Stimulated activated CD8-positive, alpha-beta memory T cell treated with anti-CD3 and anti-CD28 coated beads, Interleukin-7, amount 100 ng/mL, for 1 hour (primary cell): ENCODE data around the gene PCDHGA3.
"Not testable (repeated sequence)": the region's sequence is repeated elsewhere in the genome, so short reads cannot be mapped to it uniquely, and the experiment has no call there.

Experiments used
- DNase-seq, 2 donors: peaks; one replicate each; pipeline ENCODE4 v3.0.0-alpha.2; 2020; ENCODE audit warnings: low read depth in 2 of 2

The PCDHGA3 gene

GRCh38 chr5:141382469-141383294, 39.1 kb downstream of the PCDHGA3 start, which contains the start of gene PCDHGA7:
PCDHGA7 (plus strand) TSS chr5:141382742; CDS start chr5:141382900, 158 bp downstream.
- DNase-seq: no peak

- no peak for DNase-seq
These were observed 39.7 kb downstream of the PCDHGA3 start for GRCh38 chr5:141383345-141383744.

DNA sequence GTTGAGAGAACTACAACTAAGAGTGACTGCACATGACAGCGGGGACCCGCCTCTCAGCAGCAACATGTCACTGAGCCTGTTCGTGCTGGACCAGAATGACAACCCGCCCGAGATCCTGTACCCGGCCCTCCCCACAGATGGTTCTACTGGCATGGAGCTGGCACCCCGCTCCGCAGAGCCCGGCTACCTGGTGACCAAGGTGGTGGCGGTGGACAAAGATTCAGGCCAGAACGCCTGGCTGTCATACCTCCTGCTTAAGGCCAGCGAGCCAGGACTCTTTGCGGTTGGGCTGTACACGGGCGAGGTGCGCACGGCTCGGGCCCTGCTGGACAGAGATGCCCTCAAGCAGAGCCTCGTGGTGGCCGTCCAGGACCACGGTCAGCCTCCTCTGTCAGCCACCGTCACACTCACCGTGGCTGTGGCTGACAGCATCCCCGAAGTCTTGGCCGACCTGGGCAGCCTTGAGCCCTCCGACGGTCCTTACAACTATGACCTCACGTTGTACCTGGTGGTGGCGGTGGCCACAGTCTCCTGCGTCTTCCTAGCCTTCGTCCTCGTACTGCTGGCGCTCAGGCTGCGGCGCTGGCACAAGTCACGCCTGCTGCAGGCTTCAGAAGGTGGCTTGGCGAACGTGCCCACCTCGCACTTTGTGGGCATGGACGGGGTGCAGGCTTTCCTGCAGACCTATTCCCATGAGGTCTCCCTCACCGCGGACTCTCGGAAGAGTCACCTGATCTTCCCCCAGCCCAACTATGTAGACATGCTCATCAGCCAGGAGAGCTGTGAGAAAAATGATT, 41.0 kb downstream of the PCDHGA3 start:
- no peak for DNase-seq

GRCh38 chr5:141387557-141388311, 44.1 kb downstream of the PCDHGA3 start, which contains the start of gene PCDHGB4:
PCDHGB4 (plus strand) TSS chr5:141387698; CDS start chr5:141387885, 187 bp downstream.
- not testable (repeated sequence) for DNase-seq

- DNase-seq: no peak
These were observed 45.0 kb downstream of the PCDHGA3 start for GRCh38 chr5:141388661-141389060.

- DNase-seq: no peak
These were observed 45.8 kb downstream of the PCDHGA3 start for GRCh38 chr5:141389153-141390042.

- DNase-seq: no peak
These were observed 49.0 kb downstream of the PCDHGA3 start, which contains the start of gene PCDHGA8 for GRCh38 chr5:141392429-141393198. PCDHGA8 (plus strand) TSS chr5:141392633; CDS start chr5:141392814, 181 bp downstream.

GRCh38 chr5:141393267-141393666, 49.6 kb downstream of the PCDHGA3 start:
- no peak for DNase-seq

DNA sequence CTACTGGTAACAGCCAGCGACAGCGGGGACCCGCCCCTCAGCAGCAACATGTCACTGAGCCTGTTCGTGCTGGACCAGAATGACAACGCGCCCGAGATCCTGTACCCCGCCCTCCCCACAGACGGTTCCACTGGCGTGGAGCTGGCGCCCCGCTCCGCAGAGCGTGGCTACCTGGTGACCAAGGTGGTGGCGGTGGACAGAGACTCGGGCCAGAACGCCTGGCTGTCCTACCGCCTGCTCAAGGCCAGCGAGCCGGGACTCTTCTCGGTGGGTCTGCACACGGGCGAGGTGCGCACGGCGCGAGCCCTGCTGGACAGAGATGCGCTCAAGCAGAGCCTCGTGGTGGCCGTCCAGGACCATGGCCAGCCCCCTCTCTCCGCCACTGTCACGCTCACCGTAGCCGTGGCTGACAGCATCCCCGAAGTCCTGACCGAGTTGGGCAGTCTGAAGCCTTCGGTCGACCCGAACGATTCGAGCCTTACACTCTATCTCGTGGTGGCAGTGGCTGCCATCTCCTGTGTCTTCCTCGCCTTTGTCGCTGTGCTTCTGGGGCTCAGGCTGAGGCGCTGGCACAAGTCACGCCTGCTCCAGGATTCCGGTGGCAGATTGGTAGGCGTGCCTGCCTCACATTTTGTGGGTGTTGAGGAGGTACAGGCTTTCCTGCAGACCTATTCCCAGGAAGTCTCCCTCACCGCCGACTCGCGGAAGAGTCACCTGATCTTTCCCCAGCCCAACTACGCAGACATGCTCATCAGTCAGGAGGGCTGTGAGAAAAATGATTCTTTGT, 51.0 kb downstream of the PCDHGA3 start:
- not testable (repeated sequence) for DNase-seq
